Measurements from ENCODE around the gene RUVBL1.
A peak's percentile ranks its signal among the peaks of the same experiment; 100 is the strongest.
"Not testable (repeated sequence)": the region's sequence is repeated elsewhere in the genome, so short reads cannot be mapped to it uniquely, and the experiment has no call there.

The RUVBL1 gene

DNA sequence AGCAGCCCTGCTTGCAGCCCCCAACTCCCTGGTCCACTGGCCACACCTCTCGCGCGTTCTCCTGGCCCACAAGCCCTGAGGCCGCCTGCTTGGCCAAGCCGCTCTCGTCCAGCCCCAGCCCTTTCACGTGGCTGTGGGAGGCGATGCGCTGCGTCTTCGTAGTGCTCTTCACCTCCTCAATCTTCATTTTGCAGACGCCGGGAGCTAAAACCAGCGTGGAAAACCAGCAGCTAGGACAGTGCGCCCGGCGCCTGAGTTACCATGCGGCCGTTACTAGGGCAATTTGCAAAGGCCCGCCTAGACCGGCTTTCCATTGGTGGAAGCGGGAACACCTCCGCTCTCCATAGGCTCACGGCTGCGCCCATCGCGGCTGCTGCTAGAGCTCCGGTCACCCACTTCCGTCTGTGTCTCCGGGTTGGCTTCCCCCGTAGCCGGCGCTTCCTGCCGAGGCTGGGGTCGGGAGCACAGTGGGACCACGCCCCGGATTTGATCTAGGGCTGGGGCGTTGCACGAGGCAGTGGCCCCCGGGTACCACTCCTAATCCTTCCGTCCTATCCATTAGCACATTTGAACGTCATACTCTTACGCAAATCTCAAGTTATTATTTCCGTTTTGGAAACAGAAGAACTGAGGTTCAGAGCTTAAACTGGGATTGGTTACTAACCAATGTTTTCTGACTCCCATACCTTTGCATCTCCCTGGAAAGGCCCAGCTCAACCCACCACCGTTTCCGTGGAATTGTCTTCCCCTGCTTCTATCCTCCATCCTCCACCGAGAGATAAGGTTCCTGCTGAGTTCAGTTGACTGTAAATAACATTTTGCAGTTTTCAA lies at the start of gene RUVBL1:
RUVBL1 (minus strand) TSS at position 275 of the 831 bp plus-strand sequence; CDS start at position 187, 88 bp downstream.
- H3K9me3 Mint-ChIP-seq, result no peaks in the 10 kb centered on the region
- no peaks in the 10 kb centered on the region for H3K27me3 Mint-ChIP-seq
- intact Hi-C loops (cut with micrococcal nuclease), result loop anchor here (5.0 kb wide), 1 partner anchor 46 kb away; no protein-coding TSS in a partner anchor
- H3K4me1 Mint-ChIP-seq (ENCODE audit: low read depth), result peaks cover 16% of the 10 kb centered on the region
- peak within 1 kb of the TSS; percentile 93 for H3K27ac Mint-ChIP-seq
- peaks cover 8% of the 10 kb centered on the region for H3K36me3 Mint-ChIP-seq (ENCODE audit: low read depth)
- peak within 1 kb of the TSS; percentile 96 for H3K4me3 Mint-ChIP-seq

DNA sequence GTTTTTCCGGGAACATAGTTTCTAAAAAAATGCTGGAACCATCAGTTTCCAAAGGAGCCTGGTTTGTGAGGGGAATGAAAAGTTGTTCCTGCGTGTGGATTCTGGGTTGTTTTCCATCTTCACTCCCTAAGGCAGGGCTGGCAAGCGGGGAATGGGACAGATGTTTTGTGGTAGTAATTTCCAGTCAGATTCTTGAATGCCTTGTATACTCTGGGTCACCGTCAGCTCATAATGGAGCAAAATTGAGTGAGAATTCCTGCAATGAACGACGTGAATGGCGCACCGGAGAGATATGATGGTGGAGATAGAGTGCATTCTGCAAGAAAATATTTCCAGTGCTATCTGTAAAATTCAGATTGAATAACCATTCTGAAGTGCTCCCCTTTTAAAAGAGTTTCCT lies 49.6 kb upstream of the RUVBL1 start:
- Mint-ChIP-seq H3K27me3 (no peaks in the 10 kb centered on the region), H3K4me3 (no peak overlapping the region), H3K4me1 (ENCODE audit: low read depth) (peaks cover 46% of the 10 kb centered on the region), H3K36me3 (ENCODE audit: low read depth) (peaks cover 10% of the 10 kb centered on the region), H3K27ac (no peak overlapping the region), H3K9me3 (no peaks in the 10 kb centered on the region)
- intact Hi-C loops (cut with micrococcal nuclease), result loop anchor here (10.0 kb wide), 1 partner anchor 412 kb away; no protein-coding TSS in a partner anchor

DNA sequence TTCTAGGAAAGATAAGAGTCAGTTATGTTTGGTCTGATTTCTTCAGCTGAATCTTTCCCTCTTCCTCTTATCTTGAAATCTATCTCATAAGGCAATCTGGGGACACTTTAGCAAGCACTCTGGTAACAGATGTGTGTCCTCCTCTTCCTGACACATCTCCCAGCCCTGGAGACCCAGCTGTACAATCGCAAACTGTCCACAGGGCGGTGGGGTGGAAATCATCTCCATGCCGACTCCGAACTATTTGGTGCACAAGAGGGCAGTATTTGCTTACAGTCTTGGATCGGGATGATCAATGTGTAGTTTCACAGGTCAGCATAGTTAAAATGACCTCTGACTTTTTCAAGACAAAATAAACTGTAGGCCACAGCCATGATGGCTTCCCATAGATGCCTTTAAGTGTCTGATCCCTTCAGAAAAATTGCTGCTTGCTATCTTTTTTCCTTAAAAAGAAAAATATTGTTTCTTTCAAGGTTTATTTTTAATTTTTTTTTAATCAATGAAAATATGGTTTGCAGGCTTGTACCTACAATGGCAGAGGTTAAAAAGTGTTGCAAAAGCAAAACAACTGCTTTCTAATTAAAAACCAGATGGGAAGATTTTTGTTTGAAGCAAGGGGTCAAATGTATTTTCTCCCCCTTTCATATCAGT lies 47.4 kb upstream of the RUVBL1 start:
- peak overlapping the region; percentile 34 for H3K27ac Mint-ChIP-seq
- H3K4me3 Mint-ChIP-seq, result no peak overlapping the region
- H3K27me3 Mint-ChIP-seq, result no peaks in the 10 kb centered on the region
- no peaks in the 10 kb centered on the region for H3K9me3 Mint-ChIP-seq
- intact Hi-C loops (cut with micrococcal nuclease), result loop anchor here (2.0 to 10.0 kb wide), 2 partner anchors 152 to 414 kb away; no protein-coding TSS in a partner anchor
- H3K36me3 Mint-ChIP-seq (ENCODE audit: low read depth), result peaks cover 21% of the 10 kb centered on the region
- peaks cover 53% of the 10 kb centered on the region for H3K4me1 Mint-ChIP-seq (ENCODE audit: low read depth)

DNA sequence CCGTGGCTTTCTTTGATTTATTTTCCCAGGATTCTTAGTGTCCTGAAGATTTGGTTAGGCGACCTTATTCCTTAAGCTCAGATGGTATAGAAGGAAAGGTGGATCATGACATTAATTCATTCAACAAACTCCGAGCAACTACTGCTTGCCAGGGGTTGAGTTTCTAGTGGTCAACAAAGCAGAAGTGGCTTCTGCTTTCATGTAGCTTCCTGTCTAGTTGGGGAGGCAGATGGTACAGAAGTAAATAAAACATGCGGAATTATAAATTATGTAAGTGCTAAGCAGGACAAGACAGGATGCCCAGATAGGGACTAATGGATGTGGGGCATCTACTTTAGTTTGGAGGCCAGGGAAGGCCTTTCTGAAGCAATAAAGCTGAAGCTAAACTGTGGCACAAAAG lies 45.2 kb upstream of the RUVBL1 start:
- Mint-ChIP-seq H3K4me1 (ENCODE audit: low read depth) (peaks cover 44% of the 10 kb centered on the region), H3K36me3 (ENCODE audit: low read depth) (peaks cover 31% of the 10 kb centered on the region), H3K4me3 (no peak overlapping the region), H3K9me3 (no peaks in the 10 kb centered on the region), H3K27me3 (no peaks in the 10 kb centered on the region), H3K27ac (peak overlapping the region; percentile 40)
- intact Hi-C loops (cut with micrococcal nuclease), result no loop called here

- no peaks in the 10 kb centered on the region for H3K9me3 Mint-ChIP-seq
- intact Hi-C loops (cut with micrococcal nuclease), result no loop called here
- no peak overlapping the region for H3K4me3 Mint-ChIP-seq
- H3K27me3 Mint-ChIP-seq, result no peaks in the 10 kb centered on the region
- peaks cover 34% of the 10 kb centered on the region for H3K36me3 Mint-ChIP-seq (ENCODE audit: low read depth)
- H3K27ac Mint-ChIP-seq, result peak overlapping the region; percentile 40
- H3K4me1 Mint-ChIP-seq (ENCODE audit: low read depth), result peaks cover 37% of the 10 kb centered on the region
These were observed 44.5 kb upstream of the RUVBL1 start for GRCh38 chr3:128167973-128168674.

DNA sequence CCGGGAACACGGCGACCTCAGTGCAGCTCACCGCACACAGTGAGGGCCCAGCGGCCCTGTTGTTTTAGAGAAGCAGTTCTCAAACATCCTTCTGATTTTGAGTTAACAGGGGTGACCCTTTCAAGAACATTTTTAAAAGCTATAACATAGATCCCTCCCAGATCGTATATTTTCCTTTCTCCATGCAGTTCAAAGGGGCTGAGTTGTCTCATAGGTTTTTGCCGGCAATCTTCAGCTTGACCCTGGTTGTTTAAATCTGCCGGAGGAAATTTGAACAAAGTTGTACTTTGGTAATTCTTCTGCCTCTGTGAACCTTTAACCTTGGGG lies 44.0 kb upstream of the RUVBL1 start:
- intact Hi-C loops (cut with micrococcal nuclease), result no loop called here
- peaks cover 35% of the 10 kb centered on the region for H3K4me1 Mint-ChIP-seq (ENCODE audit: low read depth)
- H3K4me3 Mint-ChIP-seq, result no peak overlapping the region
- H3K27ac Mint-ChIP-seq, result peak overlapping the region; percentile 40
- H3K36me3 Mint-ChIP-seq (ENCODE audit: low read depth), result peaks cover 29% of the 10 kb centered on the region
- no peaks in the 10 kb centered on the region for H3K9me3 Mint-ChIP-seq
- no peaks in the 10 kb centered on the region for H3K27me3 Mint-ChIP-seq

- intact Hi-C loops (cut with micrococcal nuclease), result no loop called here
- no peak overlapping the region for H3K27ac Mint-ChIP-seq
- peaks cover 35% of the 10 kb centered on the region for H3K4me1 Mint-ChIP-seq (ENCODE audit: low read depth)
These were observed 43.4 kb upstream of the RUVBL1 start for GRCh38 chr3:128166971-128167453.

DNA sequence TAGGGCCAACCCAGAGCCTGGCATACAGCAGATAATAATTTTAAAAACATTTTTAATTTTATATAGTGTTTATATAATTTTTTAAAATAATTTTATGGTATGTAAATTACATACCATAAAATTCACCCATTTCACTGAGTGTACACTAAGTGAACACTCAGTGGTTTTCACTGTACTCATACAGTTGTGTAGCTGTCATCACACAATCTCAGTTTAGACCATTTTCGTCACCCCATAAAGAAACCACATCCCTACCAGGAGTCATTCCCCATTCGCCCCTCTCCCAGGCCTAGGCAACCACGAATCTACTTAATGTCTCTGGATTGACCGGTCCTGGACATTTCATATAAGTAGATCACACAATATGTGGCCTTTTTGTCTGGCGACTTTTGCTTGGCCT lies 39.8 kb upstream of the RUVBL1 start:
- H3K4me3 Mint-ChIP-seq, result no peak overlapping the region
- no peaks in the 10 kb centered on the region for H3K27me3 Mint-ChIP-seq
- H3K36me3 Mint-ChIP-seq (ENCODE audit: low read depth), result peaks cover 59% of the 10 kb centered on the region
- H3K27ac Mint-ChIP-seq, result no peak overlapping the region
- no peaks in the 10 kb centered on the region for H3K9me3 Mint-ChIP-seq
- intact Hi-C loops (cut with micrococcal nuclease), result no loop called here
- H3K4me1 Mint-ChIP-seq (ENCODE audit: low read depth), result peaks cover 34% of the 10 kb centered on the region

More at GRCh38 chr3:128166971-128167453, 43.4 kb upstream of the RUVBL1 start:
- Mint-ChIP-seq H3K4me3 (no peak overlapping the region), H3K27me3 (no peaks in the 10 kb centered on the region), H3K36me3 (ENCODE audit: low read depth) (peaks cover 32% of the 10 kb centered on the region), H3K9me3 (no peaks in the 10 kb centered on the region)

DNA sequence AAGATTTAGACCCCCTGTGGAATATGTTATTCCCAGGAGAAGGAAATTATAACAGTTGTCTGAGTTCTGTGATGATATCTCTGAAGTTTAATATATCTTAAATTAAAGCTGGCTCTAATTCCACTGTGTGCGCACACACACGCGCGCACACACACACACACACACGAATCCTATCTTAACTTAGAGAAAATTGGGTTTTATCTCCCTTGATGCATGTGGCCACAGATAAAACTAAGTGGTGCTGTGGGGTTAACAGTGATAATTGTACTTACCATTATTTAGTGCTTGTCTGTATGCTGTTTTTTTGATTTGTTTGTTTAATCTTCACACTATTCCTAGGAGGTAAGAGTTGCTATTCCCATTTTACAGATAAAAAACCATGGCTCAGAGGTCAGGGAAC lies 37.0 kb upstream of the RUVBL1 start:
- no peak overlapping the region for H3K4me3 Mint-ChIP-seq
- intact Hi-C loops (cut with micrococcal nuclease), result no loop called here
- no peaks in the 10 kb centered on the region for H3K27me3 Mint-ChIP-seq
- H3K27ac Mint-ChIP-seq, result no peak overlapping the region
- H3K4me1 Mint-ChIP-seq (ENCODE audit: low read depth), result peaks cover 31% of the 10 kb centered on the region
- peaks cover 65% of the 10 kb centered on the region for H3K36me3 Mint-ChIP-seq (ENCODE audit: low read depth)
- no peaks in the 10 kb centered on the region for H3K9me3 Mint-ChIP-seq

DNA sequence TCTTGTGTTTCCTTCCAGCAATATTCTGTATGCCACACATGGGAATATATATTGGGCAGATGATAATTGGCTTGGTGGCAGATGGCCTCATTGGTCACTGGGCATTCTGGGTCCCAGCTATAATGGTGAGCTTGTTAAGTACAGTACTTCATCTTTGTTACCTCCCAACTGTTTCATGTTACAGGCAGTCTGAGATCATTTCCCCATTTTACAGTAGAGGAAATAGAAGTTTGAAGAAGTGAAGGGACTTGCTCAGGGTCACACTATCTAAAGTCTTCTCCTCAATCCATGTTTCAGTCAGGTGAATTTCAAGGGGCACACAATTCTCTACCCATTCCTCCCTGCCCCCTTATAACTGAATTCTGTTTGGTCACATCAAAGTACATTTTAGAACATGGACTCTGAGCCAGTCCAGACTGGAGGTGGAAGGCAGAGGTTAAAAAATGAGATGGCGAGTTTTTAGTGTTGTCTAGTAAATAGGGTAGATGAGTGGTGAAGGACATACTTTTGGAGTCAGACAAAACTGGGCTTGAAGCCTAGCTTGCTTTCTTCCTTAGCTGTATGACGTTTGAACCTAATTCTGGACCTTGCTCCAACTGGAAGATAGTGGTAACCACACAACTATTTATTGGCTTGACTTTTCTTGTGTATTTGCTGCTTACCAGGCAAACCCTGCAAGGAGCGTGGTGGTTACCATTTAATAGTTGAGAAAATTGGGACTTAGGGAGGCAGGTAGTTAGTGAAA lies 32.2 kb upstream of the RUVBL1 start:
- peak overlapping the region; percentile 42 for H3K27ac Mint-ChIP-seq
- no peaks in the 10 kb centered on the region for H3K27me3 Mint-ChIP-seq
- H3K4me3 Mint-ChIP-seq, result no peak overlapping the region
- intact Hi-C loops (cut with micrococcal nuclease), result no loop called here
- H3K9me3 Mint-ChIP-seq, result peaks cover 5% of the 10 kb centered on the region
- H3K4me1 Mint-ChIP-seq (ENCODE audit: low read depth), result peaks cover 44% of the 10 kb centered on the region
- H3K36me3 Mint-ChIP-seq (ENCODE audit: low read depth), result peaks cover 52% of the 10 kb centered on the region

DNA sequence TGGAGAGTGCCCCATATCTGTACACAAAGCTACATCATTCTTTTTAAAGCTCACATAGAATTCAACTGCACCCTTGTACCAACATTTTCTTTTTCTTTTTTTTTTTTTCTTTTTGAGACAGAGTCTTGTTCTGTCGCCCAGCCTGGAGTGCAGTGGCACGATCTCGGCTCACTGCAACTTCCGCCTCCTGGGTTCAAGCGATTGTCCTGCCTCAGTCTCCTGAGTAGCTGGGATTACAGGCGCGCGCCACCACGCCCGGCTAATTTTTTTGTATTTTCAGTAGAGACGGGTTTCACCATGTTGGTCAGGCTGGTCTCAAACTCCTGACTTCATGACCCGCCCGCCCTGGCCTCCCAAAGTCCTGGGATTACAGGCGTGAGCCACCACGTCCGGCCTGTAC lies 30.7 kb upstream of the RUVBL1 start:
- Mint-ChIP-seq H3K27ac (peak overlapping the region; percentile 86), H3K4me1 (ENCODE audit: low read depth) (peaks cover 47% of the 10 kb centered on the region), H3K36me3 (ENCODE audit: low read depth) (peaks cover 40% of the 10 kb centered on the region), H3K4me3 (peak overlapping the region; percentile 86)
- intact Hi-C loops (cut with micrococcal nuclease); H3K9me3 Mint-ChIP-seq; H3K27me3 Mint-ChIP-seq: not testable (repeated sequence)

- peaks cover 5% of the 10 kb centered on the region for H3K9me3 Mint-ChIP-seq
- intact Hi-C loops (cut with micrococcal nuclease), result loop anchor here (1.0 kb wide), 1 partner anchor 8 kb away; no protein-coding TSS in a partner anchor
- peaks cover 46% of the 10 kb centered on the region for H3K4me1 Mint-ChIP-seq (ENCODE audit: low read depth)
- H3K36me3 Mint-ChIP-seq (ENCODE audit: low read depth), result peaks cover 32% of the 10 kb centered on the region
- no peaks in the 10 kb centered on the region for H3K27me3 Mint-ChIP-seq
- H3K4me3 Mint-ChIP-seq, result peak within 1 kb of the TSS; percentile 86
- peak within 1 kb of the TSS; percentile 86 for H3K27ac Mint-ChIP-seq
These were observed 29.8 kb upstream of the RUVBL1 start, which contains the start of gene EEFSEC for GRCh38 chr3:128153156-128154041. Gene EEFSEC, plus strand, starts transcription at chr3:128153481. Its CDS starts 27 bp downstream, at chr3:128153508.

Measured in dendritic cell treated with granulocyte-macrophage colony-stimulating factor and Interleukin-4, amounts not matched to agents 40 ng/mL and 50 ng/mL, for 4 days (primary cell).